SH-SY5Y (cell line): ENCODE measurements around the gene TCF4.

Experiments used
- GATA2 ChIP-seq: IDR thresholded peaks from 2 replicates; pipeline ENCODE4 v1.6.1; 2011; ENCODE audit warnings: mild to moderate bottlenecking, low read depth, low read length
- GATA3 ChIP-seq: IDR thresholded peaks from 2 replicates; pipeline ENCODE4 v1.6.1; 2011; ENCODE audit warnings: low read depth, mild to moderate bottlenecking, low read length, moderate library complexity

DNA sequence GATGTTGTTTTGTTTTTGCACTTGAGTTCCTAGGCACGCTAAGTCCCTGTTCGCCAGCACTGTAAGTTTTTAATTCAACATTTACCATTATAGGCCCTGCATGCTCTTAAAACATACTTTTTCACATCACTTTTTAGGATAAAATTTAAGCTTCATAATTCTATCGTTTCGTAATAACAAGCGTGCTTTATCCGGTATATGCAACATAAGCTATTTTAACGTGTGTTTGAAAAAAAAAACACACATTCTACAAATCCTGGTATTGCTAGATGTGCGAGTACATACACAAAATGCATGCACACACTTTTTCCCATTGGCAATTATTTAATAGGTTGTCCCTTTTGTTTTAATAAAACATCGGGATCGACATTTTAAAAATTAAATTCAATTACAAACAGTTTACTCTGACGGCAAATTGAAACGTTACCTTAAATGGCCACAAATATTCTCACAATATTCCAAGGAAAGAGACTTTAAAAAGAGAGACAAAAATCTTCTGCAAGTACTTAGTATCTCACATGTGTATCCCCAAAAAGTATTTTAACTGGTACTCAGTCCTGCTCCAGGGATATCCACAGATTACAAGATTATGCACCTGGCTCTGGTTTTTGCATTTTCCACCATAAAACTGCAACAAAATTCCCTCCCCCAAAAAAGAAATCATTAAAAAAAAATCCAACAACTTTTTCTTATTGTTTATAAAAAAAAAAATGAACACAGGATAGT lies 1.0 kb upstream of the TCF4 start:
- TF ChIP-seq GATA2 (no peak), GATA3 (no peak)
